Peyer's patch (tissue), 4 donors: Measurements from ENCODE around the gene UMODL1.

Experiments
- POLR2A ChIP-seq, 2 donors: fragments of 450-650 bp; IDR thresholded peaks; one replicate each; pipeline ENCODE4 v1.5.1; 2017; ENCODE audit warnings: antibody characterized with exemption in 2 of 2, mild to moderate bottlenecking in 2 of 2, moderate library complexity in 2 of 2
- TF ChIP-seq, protein P1 (sequence below), 6 experiments: fragments of 450-650 bp in 4 of 6; fragments of 200-600 bp in 2 of 6; sonication (generic) in 1 of 6; IDR thresholded peaks; one replicate each; pipeline ENCODE4 v1.5.1; 2017 to 2019; ENCODE audit warnings: antibody characterized with exemption in 6 of 6, mild to moderate bottlenecking in 3 of 6, moderate library complexity in 1 of 6

DNA sequence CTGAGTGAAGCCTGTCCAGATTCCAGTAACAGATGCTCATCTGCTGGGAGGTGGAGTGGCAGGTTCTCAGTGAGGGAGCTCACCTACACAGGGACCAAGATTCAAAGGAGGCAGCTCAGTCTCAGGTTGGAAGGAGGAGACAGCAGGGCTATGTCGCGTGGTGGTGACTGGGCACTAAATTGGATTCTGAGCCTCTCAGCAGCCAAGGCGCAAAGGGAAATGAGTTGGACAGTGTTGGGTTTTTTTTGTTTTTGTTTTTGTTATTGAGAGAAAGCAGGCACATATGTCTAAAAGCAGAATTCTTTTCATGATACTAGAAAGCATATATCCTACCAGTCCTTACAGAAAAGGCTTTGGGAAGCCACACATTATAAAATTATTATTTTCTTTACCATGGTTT lies 26.2 kb downstream of the UMODL1 start:
- TF ChIP-seq, protein P1, sequence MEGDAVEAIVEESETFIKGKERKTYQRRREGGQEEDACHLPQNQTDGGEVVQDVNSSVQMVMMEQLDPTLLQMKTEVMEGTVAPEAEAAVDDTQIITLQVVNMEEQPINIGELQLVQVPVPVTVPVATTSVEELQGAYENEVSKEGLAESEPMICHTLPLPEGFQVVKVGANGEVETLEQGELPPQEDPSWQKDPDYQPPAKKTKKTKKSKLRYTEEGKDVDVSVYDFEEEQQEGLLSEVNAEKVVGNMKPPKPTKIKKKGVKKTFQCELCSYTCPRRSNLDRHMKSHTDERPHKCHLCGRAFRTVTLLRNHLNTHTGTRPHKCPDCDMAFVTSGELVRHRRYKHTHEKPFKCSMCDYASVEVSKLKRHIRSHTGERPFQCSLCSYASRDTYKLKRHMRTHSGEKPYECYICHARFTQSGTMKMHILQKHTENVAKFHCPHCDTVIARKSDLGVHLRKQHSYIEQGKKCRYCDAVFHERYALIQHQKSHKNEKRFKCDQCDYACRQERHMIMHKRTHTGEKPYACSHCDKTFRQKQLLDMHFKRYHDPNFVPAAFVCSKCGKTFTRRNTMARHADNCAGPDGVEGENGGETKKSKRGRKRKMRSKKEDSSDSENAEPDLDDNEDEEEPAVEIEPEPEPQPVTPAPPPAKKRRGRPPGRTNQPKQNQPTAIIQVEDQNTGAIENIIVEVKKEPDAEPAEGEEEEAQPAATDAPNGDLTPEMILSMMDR (IDR thresholded peaks at IDR 0.05), result no peak
- no peak for TF ChIP-seq POLR2A (IDR thresholded peaks at IDR 0.05)
